GM12892 (cell line): ENCODE results near the gene CRCP.

Experiments
- POLR2A ChIP-seq: IDR thresholded peaks from 2 replicates; pipeline ENCODE4 v1.6.1; 2011; ENCODE audit warnings: low read depth, low read length, control low read depth
- POLR2AphosphoS5 ChIP-seq: IDR thresholded peaks from 2 replicates; pipeline ENCODE4 v1.6.1; 2011; ENCODE audit warnings: low read depth, low read length, control low read depth
- TAF1 ChIP-seq: IDR thresholded peaks from 2 replicates; pipeline ENCODE4 v1.6.1; 2011; ENCODE audit warnings: low read depth, mild to moderate bottlenecking, control low read depth, low read length, borderline replicate concordance

DNA sequence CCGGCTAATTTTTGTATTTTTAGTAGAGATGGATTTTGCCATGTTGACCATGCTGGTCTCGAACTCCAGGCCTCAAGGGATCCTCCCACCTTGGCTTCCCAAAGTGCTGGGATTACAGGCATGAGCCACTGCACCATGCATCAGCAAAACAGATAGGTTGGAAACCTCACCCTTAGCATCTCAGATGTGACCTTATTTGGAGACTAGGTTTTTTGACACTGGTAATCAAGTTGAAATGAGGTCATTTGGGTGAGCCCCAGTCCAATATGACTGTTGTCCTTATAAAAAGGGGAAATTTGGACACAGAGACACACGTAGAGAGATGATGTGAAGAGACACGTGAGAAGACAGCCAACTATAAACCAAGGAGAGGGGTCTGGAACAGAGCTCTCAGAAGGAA lies 48.0 kb downstream of the CRCP start:
- TF ChIP-seq POLR2AphosphoS5 (no peak), POLR2A (no peak), TAF1 (no peak)
